DMS114 treated with DMSO at 0.1 percent for 48 hours (cell line): ENCODE results near the gene KIAA1671.

ENCODE experiments used
- DNase-seq: peaks from one replicate; lab custom pipeline; 2025; ENCODE audit not compliant: unreplicated experiment; lab: John Stamatoyannopoulos, UW

KIAA1671 gene

DNA sequence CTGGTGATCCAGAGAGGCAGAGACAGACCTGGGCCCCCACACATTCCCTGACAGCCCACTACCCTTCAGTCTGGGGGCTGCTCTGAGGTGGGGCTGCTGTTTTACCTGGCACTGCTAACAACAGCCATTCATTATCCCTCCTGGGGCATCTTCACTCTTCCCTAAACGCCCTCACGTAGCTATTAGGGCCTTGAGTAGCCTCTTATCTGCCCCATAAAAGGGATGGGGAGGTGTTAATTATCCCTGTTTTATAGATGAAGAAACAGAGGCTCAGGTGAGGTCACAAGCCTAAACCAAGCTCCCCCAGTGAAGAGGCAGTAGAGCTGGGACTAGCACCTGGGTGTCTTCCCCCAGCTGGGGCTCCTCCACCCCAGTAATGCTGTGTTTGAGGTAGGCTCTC, 79.5 kb downstream of the KIAA1671 start:
- DNase-seq = no peak

DNA sequence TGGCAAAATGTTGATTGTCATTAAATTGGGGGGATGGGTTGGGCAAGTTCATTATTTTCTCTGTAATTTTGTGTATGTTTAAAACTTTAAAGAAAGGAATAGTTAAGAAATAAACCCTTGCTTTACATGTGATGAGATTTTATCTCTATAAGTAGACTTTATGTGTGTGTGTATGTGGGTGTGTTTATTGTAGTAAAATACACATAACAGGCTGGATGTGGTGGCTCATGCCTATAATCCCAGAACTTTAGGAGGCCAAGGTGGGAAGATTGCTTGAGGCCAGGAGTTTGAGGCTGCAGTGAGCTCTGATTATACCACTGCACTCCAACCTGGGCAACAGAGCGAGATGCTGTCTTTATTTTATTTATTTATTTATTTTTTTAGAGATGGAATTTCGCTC, 83.2 kb downstream of the KIAA1671 start:
- no peak for DNase-seq

DNA sequence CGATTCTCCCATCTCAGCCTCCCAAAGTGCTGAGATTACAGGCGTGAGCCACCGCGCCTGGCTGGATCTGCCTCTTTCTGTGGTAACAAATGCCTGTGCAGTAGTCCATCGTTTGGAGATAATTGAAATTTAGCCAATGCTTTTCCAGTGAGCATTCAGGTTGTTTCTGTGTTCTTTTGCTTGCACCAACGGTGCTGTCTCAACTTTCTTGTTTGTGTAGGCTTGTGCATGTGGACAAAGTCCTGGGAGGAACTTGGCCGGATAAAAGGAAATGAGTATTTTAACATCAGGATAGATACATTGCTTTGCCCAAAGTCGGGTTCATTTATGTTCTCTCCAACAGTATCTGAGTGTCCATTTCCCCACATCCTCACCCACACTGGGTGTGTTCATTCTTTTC, 85.7 kb downstream of the KIAA1671 start:
- no peak for DNase-seq

DNA sequence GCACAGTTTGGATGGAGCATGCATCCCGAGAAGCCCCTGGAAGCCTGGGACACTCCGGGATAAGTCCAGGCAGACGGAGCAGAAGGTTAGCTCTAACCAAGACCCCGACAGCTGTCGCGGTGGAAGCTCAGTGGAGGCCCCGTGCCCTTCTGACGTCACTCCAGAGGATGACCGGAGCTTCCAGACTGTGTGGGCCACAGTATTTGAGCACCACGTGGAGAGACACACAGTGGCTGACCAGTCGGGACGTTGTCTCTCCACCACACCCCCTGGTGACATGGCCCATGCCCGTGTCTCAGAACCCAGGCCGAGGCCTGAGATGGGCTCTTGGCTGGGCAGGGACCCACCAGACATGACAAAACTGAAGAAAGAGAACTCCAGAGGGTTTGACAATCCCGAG, 86.3 kb downstream of the KIAA1671 start:
- no peak for DNase-seq

DNA sequence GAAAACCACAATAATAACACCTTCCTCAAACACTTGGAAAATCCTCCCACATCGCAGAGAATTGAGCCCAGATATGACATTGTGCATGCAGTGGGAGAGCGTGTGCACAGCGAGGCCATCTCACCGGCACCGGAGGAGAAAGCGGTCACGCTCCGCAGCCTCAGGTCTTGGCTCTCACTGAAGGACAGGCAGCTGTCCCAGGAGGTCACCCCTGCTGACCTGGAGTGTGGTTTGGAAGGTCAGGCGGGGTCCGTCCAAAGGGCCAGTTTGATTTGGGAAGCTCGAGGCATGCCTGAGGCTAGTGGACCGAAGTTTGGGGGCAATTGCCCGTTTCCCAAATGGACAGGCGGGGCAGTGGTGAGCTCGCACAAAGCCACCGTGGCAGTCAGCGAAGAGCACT, 86.7 kb downstream of the KIAA1671 start:
- no peak for DNase-seq

DNA sequence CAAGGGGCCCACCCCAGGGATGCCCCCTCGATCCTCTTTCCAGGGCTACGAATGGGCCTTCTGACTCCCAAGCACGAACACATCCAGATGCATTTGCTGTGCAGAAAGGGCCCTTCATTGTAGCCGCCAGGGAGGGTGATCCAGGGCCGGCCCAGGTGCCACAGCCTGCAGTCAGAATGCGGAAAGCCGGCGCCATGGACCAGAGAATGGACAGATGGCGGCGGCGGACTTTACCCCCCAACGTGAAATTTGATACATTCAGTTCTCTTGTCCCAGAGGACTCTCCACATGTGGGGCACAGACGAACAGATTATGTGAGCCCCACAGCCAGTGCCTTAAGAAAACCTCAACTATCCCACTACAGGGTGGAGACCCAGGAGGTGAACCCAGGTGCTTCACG, 87.2 kb downstream of the KIAA1671 start:
- DNase-seq = no peak

DNA sequence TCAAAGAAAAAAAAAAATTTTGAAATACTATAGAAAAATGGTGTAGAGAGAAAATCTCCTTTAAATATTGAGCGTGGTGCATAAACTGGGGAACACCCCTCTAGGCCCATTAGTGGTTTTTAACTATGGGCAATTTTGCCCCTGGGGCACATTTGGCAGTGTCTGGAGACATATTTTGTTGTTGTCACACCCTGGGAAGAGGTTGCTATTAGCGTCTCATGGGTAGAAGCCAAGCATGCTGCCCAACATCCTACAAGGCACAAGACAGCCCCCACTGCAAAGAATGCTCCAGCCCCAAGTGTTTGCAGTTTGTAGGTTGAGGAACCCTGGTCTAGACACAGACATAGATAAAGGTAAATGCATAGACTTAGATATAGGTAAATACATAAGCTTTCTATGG, 92.6 kb downstream of the KIAA1671 start:
- no peak for DNase-seq

DNA sequence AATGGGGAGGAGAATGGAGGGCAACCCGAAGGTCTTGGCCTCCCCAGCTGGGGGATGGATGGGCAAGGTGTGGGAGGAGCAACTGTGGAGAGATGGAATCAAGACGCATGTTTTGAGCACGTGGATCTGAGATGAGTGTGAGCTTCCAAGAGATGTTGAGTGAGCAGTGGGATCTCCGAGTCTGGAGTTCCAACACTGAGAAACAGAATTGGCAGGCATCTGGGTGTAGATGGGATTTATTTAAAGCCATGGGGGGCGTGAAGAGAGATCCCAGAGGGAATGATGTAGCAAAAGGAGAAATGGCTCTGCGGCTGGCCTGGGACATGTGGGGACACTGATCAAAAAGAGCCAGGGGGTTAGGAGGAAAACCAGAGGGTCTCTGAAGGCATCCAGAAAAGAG, 95.6 kb downstream of the KIAA1671 start:
- DNase-seq = no peak

DNA sequence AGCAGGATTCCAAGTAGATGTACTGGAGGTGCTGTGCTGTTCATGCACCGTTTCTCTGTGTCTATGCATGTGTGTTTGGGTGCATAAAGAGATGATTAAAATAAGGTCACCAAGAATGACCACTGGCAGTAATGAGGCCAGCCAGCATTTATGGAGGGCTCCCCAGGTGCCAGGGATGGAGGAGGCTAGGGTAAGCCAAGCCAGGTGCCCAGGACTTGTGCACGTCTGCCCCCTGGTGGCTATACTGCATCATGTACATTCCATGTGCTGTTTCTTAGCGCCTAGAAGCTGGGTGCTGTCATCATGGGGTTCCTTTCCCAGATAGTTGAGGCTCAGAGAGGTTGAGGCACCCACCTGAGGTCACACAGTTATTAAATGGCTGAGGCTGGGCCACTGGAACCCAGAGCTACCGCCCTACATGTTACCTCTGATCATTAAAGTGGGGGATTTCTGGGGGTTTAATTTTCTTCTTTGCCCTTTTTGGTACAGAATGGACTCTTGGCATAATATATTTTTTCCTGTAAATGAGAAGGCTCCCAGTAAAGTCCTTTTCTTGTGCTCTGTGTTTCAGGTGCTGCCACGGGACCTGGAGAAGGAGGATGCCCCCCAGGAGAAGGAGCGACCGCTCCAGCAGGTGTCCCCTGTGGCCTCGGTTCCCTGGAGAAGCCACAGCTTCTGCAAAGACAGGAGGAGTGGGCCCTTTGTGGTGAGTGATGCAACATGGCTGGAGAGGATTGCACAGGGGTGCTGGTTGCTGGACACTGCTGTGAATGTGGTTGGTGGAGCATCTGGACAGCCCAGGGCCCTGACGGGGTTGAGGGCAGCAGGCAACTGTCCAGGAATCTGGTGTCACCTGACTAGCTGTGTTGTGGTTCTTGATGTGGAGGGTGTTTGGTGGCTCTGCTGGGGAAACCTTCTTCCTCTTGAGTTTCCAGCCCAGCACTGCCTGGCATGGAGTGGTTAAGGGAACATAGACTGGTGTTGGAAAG, 96.4 kb downstream of the KIAA1671 start:
- no peak for DNase-seq

DNA sequence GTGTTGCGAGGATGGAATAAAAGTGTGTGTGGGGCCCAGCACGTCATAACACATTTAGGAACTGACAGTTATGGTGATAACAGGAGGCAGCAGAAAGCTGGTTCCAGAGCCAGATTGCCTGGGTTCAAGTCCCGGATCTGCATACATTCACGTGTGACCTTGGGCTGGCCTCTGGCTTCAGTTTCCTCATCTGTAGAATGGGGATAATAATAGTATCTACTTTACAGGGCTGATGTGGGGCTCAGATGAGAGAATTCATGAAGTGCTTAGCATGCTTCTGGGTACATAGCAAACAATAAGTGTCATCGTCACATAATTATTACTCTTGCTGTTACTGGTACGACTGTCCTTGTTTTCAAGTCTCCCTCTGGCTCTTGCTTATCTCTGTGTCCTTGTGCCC, 97.3 kb downstream of the KIAA1671 start:
- DNase-seq = no peak

DNA sequence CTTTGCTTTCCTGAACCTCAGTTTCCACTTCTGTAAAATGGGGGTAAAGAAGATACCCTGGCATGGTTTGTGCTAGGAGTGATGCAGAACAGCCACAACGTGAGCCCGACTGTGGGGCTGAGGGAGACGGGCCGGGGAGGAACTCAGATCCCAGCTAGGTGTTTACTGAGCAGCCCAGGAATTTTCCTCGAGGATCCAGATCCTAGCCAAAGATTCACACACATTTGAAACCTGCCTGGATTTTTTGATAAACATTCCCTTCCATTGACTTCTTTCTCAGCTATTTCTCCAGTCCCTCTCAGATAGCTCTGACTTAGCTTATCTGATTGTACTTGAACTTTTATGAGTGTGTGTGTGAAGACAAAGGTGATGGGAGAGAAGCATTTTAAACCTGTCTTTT, 98.0 kb downstream of the KIAA1671 start:
- DNase-seq = no peak

DNA sequence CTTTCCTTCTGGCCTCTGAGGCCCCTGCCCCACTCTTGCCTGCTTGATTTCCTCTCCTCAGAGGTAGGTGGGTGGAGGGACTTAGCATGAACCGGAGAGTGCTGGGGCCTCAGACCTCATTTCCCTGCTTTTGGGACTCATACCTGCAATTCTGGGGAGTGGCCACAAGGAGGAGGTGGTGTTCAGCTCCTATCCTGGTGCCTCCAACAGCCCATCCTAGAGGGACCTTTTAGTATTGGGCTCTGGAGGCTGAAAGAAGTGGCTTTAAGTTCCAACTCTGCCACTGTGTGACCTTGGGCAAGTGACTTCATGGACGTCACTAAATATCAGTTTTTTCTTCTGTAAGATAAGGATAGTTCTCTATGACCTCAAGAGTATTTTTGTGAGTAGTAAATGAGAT, 98.6 kb downstream of the KIAA1671 start:
- no peak for DNase-seq

DNA sequence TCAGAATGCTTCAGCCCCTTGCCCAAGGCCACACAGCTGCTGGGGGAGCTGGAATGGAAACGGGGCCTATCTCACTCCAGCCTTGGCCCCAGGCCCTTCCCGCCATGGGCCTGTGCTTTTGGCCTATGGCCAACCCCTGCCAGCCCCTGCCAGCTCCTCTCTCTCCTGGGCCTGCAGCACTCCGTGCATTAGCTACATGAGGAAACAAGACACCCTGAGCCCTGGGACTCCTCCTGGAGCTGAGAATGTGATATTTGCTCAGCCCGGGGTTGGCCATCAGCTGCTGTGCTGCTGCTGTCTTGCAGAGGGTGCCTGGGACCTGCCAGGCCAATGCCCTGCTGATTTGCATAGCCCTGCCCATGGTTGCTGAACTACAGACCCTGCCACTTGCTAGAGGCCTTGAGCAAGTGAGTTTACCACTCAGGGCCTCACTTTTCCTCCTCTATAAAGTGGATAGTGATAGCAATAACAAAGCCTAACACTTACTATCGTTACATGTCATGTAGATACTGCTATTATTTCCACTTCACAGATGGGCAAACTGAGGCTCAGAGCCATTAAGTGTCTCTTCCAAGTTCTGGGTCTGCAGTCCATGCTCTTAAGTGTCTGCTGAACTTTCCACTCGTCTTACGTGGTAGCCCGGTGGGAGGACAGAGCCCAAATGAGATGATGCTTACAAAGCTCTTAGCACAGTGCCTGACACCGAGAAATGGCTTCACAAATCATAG, 99.6 kb downstream of the KIAA1671 start:
- no peak for DNase-seq

DNA sequence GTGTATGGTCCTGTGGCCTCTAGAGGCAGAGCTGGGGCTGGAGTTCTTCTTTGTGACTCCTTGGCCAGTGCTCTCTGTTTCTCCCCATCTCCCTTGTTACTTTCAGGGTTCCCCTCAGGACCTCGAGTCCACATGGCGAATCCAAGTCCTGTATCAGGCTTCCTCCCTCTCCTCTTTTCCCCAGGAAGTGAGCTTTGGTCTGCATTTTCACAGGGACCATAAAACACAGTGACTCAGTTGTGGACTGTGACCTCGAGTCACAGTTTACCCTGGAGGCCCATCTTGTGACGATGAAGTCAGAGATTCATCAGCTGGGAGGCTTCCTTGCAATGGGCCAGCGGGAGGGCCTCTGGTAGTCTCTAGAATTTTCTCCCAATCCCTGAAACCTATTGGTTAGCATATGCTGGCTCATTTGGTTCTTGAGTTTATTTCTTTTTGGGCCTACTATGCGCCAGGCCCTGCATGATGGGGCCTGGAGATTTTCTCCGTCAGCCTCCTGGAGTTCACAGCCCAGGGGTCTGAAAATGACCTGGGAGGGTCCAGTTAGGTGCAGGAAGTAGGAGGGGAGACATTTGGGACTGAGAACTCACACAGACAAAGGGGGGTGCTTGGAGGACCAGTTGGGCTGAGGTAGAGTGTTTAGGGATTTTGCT, 100.8 kb downstream of the KIAA1671 start:
- DNase-seq = no peak

DNA sequence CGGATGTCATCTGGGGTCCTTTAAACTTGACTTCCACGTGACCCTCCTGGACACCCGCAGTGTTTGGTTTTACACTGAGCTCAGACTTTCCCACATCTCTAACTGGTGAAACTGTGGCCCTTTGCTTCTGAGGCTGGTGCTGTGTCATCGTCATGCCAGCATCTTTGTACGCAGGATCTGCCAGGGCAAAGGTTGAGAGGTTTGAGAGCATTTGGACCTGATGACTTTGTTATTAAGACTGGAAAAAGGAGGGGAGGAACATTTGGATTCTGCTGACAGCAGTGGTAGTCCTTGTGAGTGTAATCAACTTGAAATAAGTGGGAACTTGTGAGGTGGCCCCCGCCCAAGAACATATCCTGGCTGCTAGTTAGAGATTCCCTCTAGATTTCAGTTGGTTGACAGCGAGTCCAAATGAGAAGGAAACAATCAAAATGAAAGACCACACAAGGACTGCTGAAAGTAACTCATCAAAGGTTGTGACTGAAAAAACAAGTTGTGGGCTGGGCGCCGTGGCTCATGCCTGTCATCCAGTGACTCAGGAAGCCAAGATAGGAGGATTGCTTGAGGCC, 102.5 kb downstream of the KIAA1671 start:
- DNase-seq = no peak

DNA sequence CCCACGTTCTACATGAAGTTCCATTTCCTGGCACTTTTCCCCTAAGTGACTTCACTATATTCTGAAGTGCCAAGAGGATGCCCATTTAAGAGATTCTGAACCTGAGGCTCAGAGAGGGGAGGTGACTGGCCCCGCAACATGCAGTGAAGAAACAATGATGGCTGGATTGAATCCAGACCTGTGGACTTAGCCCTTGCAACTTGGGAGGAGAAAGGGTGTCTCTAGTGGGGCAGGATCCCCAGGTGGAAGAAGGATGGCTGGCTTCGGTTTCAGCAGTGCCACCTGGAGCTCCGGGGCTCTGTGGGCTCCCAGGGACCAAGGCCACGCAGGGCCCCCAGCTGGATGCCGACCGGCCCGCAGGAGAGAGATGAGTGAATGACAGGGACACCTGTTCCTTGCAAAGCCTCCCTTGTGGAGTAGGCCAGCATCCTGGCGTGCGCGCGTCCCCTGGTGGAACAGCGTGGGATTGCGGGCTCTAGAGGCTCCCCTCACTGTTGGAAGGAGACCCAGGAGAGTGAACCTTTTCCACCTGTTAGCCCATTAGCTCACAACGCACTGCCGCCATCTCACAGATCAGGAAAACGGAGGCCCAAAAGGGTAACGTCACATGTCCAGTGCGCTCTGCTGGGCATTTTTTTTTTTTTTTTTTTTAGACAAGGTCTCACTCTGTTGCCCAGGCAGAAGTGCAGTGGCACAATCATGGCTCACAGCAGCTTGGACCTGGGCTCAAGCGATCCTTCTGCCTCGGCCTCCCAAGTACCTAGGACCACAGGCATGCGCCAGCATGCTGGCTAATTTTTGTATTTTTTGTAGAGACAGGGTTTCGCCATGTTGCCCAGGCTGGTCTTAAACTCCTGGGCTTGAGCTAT, 104.7 kb downstream of the KIAA1671 start:
- peak; percentile 23 for DNase-seq

DNA sequence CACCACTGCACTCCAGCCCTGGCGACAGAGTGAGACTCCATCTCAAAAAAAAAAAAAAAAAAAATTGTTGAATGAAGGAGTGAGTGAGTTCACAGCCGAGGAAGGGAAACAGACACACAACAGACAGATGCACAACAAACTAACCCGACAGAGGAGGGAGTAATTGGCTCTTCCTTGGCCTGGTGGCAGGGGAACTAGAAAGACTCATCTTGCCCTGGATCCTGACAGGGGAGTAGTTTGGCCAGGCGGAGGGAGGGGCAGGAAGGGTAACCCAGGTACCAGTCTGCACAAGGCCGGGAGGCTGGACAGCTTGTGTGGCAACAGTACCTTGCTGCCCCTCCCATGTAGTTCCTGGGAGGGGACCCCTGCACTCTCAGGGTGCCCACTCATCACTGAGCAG, 106.9 kb downstream of the KIAA1671 start:
- DNase-seq = no peak

DNA sequence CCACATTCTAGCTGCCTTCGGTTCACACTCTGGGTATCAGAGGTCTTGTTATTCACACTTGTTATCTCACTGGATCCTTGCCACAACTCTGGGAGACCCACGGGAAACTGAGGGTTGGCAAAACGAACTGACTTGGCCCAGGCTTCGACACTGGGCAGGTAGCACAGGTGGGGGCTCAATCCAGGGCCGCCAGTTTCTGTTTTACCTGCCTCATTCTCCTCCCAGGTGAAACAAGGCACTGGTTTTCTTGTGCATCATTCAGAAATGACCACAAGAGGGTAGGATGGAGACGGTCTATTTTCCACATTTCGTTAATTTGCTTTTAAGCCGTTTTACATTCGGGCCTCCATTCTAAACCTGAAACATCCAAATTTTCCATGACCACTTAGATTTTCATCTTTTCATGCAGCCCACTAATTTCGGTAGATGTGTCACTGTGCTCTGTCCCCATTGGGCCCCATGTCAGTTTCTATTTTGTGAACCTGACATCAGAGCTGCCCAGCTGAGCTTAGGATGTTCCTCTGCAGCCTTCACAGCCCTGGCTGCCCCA, 108.1 kb downstream of the KIAA1671 start:
- no peak for DNase-seq

DNA sequence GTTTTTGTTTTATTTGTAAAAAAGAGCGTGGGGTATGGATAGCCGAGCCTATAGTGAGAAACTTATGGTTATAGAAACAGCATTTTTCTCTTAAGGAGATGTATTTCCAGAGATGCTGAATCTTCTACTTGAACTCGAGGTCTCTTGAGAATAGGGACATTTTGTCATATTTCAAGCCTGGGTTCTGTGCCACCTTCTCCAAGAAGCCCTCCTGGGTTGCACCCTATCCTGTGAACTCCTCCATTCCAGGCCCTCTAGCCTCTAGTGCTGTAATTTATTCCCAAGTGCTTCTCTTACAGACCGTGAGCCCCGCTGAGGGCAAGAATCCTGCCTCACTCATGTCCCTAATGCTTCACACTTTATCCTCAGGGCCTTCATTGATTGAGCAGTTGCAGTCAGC, 108.6 kb downstream of the KIAA1671 start:
- DNase-seq = no peak
